Measurements from ENCODE around the gene RPTOR. TPM values are rescaled to one million over a fixed set of nuclear protein-coding genes. Genes with fewer than 3 reads are reported as not detected.

RPTOR gene
- total RNA-seq, 1 experiment from 2014 or later = 66.7 TPM

DNA sequence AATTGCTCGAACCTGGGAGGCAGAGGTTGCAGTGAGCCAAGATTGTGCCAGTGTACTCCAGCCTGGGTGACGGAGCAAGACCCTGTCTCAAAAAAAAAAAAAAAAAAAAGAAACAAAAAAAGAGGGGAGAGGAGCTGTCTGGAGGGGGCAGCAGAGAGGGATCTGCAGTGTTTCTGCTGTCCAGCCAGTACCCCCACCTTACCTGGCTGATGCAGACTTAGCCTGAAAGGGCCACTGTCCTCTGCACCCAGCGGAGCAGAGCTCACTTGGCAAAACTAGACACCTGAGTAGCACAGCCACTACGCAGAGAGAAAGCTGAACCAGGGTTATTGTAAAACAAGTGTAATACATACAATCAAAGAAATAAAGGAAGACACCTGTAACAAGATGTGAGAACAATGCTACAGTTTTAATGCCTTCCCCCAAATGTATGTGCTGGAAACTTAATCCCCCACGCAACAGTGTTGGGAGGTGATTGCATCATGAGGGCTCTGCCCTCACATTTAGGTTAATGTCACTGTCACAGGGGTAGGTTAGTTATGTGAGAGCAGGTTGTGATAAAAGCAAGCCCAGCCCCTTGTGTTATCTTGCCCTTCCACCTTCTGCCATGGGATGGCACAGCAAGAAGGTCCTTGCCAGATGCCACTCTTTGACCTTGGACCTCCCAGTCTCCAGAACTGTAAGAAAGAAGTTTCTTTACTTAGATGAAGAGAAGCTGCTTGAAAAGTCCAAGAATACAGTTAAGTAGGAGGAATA is 211.2 kb downstream of the RPTOR start:
- no peaks in the 10 kb centered on the region for H3K27me3 ChIP-seq (replicated peaks; ENCODE audit: control insufficient read depth, insufficient read depth, low read length)
- Mint-ChIP-seq H3K36me3 (ENCODE audit: insufficient read depth, unreplicated experiment) (peaks cover 22% of the 10 kb centered on the region), H3K27ac (ENCODE audit: unreplicated experiment) (no peak overlapping the region), H3K4me1 (ENCODE audit: low read depth, unreplicated experiment) (no peaks in the 10 kb centered on the region), H3K9me3 (ENCODE audit: unreplicated experiment) (no peaks in the 10 kb centered on the region), H3K4me3 (ENCODE audit: unreplicated experiment) (no peak overlapping the region), H3K27me3 (ENCODE audit: insufficient read depth, unreplicated experiment) (no peaks in the 10 kb centered on the region)
- DNase-seq = peak in 1 of 2 experiments; percentile 37
- ChIA-PET POLR2A (interaction anchor here (0.6 kb wide), 1 partner anchor 149 kb away, joined by 4 read pairs; no protein-coding TSS in a partner anchor), CTCF (interaction anchor here (0.6 to 0.7 kb wide), 4 partner anchors 44 to 280 kb away, joined by 3 to 6 read pairs (median 4); no protein-coding TSS in a partner anchor)
- no peaks in the 10 kb centered on the region for H3K36me3 ChIP-seq (ENCODE audit: control insufficient read depth, insufficient read depth, low read length)
- no peaks in the 10 kb centered on the region for H3K9me3 ChIP-seq
- no TSS peak for BruUV-seq (replicated peaks)
- H3K4me3 ChIP-seq (ENCODE audit: low read depth, low read length) = no peak overlapping the region
- TF ChIP-seq, protein P1, sequence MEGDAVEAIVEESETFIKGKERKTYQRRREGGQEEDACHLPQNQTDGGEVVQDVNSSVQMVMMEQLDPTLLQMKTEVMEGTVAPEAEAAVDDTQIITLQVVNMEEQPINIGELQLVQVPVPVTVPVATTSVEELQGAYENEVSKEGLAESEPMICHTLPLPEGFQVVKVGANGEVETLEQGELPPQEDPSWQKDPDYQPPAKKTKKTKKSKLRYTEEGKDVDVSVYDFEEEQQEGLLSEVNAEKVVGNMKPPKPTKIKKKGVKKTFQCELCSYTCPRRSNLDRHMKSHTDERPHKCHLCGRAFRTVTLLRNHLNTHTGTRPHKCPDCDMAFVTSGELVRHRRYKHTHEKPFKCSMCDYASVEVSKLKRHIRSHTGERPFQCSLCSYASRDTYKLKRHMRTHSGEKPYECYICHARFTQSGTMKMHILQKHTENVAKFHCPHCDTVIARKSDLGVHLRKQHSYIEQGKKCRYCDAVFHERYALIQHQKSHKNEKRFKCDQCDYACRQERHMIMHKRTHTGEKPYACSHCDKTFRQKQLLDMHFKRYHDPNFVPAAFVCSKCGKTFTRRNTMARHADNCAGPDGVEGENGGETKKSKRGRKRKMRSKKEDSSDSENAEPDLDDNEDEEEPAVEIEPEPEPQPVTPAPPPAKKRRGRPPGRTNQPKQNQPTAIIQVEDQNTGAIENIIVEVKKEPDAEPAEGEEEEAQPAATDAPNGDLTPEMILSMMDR (IDR thresholded peaks at IDR 0.05; ENCODE audit: insufficient read depth in 1 of 2, low read depth in 1 of 2, low read length in 1 of 2, severe bottlenecking in 1 of 2, unreplicated experiment in 1 of 2) = peak in 1 of 2 experiments; percentile 29
- no peaks in the 10 kb centered on the region for H3K4me1 ChIP-seq
- intact Hi-C loops (cut with micrococcal nuclease; ENCODE audit: unreplicated experiment) = no loop called here

- CTCF ChIA-PET = no interaction called here
- no peak overlapping the region for H3K4me3 Mint-ChIP-seq (ENCODE audit: unreplicated experiment)
- no peaks in the 10 kb centered on the region for H3K9me3 ChIP-seq
- no peaks in the 10 kb centered on the region for H3K4me1 ChIP-seq
- BruUV-seq (replicated peaks) = no TSS peak
- H3K27ac Mint-ChIP-seq (ENCODE audit: unreplicated experiment) = no peak overlapping the region
- H3K27me3 ChIP-seq (replicated peaks; ENCODE audit: control insufficient read depth, insufficient read depth, low read length) = no peaks in the 10 kb centered on the region
- TF ChIP-seq, protein P1 (IDR thresholded peaks at IDR 0.05; ENCODE audit: insufficient read depth in 1 of 2, low read depth in 1 of 2, low read length in 1 of 2, severe bottlenecking in 1 of 2, unreplicated experiment in 1 of 2) = no peak
- no peak for DNase-seq
- no peaks in the 10 kb centered on the region for H3K27me3 Mint-ChIP-seq (ENCODE audit: insufficient read depth, unreplicated experiment)
- intact Hi-C loops (cut with micrococcal nuclease; ENCODE audit: unreplicated experiment) = no loop called here
- no peaks in the 10 kb centered on the region for H3K36me3 ChIP-seq (ENCODE audit: control insufficient read depth, insufficient read depth, low read length)
- H3K4me3 ChIP-seq (ENCODE audit: low read depth, low read length) = no peak overlapping the region
- peaks cover 39% of the 10 kb centered on the region for H3K36me3 Mint-ChIP-seq (ENCODE audit: insufficient read depth, unreplicated experiment)
- H3K9me3 Mint-ChIP-seq (ENCODE audit: unreplicated experiment) = no peaks in the 10 kb centered on the region
- no peaks in the 10 kb centered on the region for H3K4me1 Mint-ChIP-seq (ENCODE audit: low read depth, unreplicated experiment)
- POLR2A ChIA-PET = no interaction called here
Measured at GRCh38 chr17:80758481-80759376, 214.1 kb downstream of the RPTOR start.

DNA sequence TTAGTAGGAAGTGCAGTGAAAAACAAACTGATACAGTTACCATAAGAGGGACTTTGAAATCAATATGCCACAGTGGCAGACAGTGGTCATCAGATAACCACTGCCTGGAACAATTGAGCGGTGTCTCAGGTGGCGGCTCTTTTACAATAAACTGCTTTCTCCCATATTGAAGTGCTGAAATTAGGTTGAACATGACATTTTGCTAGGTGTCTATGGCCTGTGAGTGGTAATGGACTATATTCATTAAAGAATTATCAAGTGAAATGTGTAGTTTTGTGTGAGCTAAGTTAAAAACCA is 214.7 kb downstream of the RPTOR start:
- H3K9me3 Mint-ChIP-seq (ENCODE audit: unreplicated experiment) = no peaks in the 10 kb centered on the region
- H3K36me3 ChIP-seq (ENCODE audit: control insufficient read depth, insufficient read depth, low read length) = no peaks in the 10 kb centered on the region
- no peak for DNase-seq
- peaks cover 33% of the 10 kb centered on the region for H3K36me3 Mint-ChIP-seq (ENCODE audit: insufficient read depth, unreplicated experiment)
- BruUV-seq (replicated peaks) = no TSS peak
- H3K9me3 ChIP-seq = no peaks in the 10 kb centered on the region
- H3K27ac Mint-ChIP-seq (ENCODE audit: unreplicated experiment) = no peak overlapping the region
- no peak overlapping the region for H3K4me3 ChIP-seq (ENCODE audit: low read depth, low read length)
- POLR2A ChIA-PET = no interaction called here
- TF ChIP-seq, protein P1 (IDR thresholded peaks at IDR 0.05; ENCODE audit: insufficient read depth in 1 of 2, low read depth in 1 of 2, low read length in 1 of 2, severe bottlenecking in 1 of 2, unreplicated experiment in 1 of 2) = no peak
- intact Hi-C loops (cut with micrococcal nuclease; ENCODE audit: unreplicated experiment) = no loop called here
- no peaks in the 10 kb centered on the region for H3K27me3 ChIP-seq (replicated peaks; ENCODE audit: control insufficient read depth, insufficient read depth, low read length)
- CTCF ChIA-PET = no interaction called here
- no peak overlapping the region for H3K4me3 Mint-ChIP-seq (ENCODE audit: unreplicated experiment)
- no peaks in the 10 kb centered on the region for H3K4me1 ChIP-seq
- H3K4me1 Mint-ChIP-seq (ENCODE audit: low read depth, unreplicated experiment) = no peaks in the 10 kb centered on the region
- no peaks in the 10 kb centered on the region for H3K27me3 Mint-ChIP-seq (ENCODE audit: insufficient read depth, unreplicated experiment)
